ENCODE results near the gene WDR59. TPM values are rescaled to one million over a fixed set of nuclear protein-coding genes. Genes with fewer than 3 reads are reported as not detected.

WDR59 gene
- polyA plus RNA-seq, 3 donors, result 6.7 to 44.4 (median 7.8) TPM

- WGBS (ENCODE audit: insufficient coverage), result 100% methylated on average over 5 of the region's 10 CpGs
- Histone ChIP-seq H3K4me1 (ENCODE audit: control insufficient read depth in 1 of 2, insufficient read depth in 2 of 2, low read length in 2 of 2) (no peaks in the 10 kb centered on the region), H3K27me3 (ENCODE audit: control insufficient read depth in 2 of 2, insufficient read depth in 2 of 2, low read length in 2 of 2) (no peaks in the 10 kb centered on the region), H3K79me2 (ENCODE audit: insufficient read depth, low read length) (no peaks in the 10 kb centered on the region), H3K9ac (ENCODE audit: insufficient read depth, low read length, poor library complexity, severe bottlenecking) (no peak overlapping the region), H3K9me3 (replicated peaks in 1 of 2; ENCODE audit: control insufficient read depth in 1 of 2, insufficient read depth in 1 of 2, low read length in 2 of 2) (no peaks in the 10 kb centered on the region), H2AFZ (ENCODE audit: insufficient read depth, low read depth, low read length, poor library complexity, severe bottlenecking) (no peak overlapping the region), H3K4me2 (replicated peaks; ENCODE audit: extremely low read depth, low read length, poor library complexity, severe bottlenecking) (no peak overlapping the region), H4K20me1 (ENCODE audit: insufficient read depth, low read length) (no peaks in the 10 kb centered on the region), H3K27ac (ENCODE audit: low read depth in 1 of 2, low read length in 2 of 2) (no peak overlapping the region), H3K36me3 (replicated peaks in 1 of 2; ENCODE audit: control insufficient read depth in 1 of 2, insufficient read depth in 2 of 2, low read length in 2 of 2) (peaks cover 29 to 46% of the 10 kb centered on the region in 2 donors), H3K4me3 (replicated peaks in 1 of 3; ENCODE audit: low read depth in 2 of 3, low read length in 3 of 3) (no peak overlapping the region)
- intact Hi-C loops (cut with micrococcal nuclease), result no loop called here
- H3K27me3 Mint-ChIP-seq (ENCODE audit: low read depth in 3 of 3), result peaks cover 0 to 2% (median 0%) of the 10 kb centered on the region in 3 donors
- DNase-seq, result no peak
- H3K27ac Mint-ChIP-seq, result peak overlapping the region in 1 of 7 donors; percentile 67
- H3K4me1 Mint-ChIP-seq, result no peaks in the 10 kb centered on the region
- no peak for TF ChIP-seq CTCF (IDR thresholded peaks at IDR 0.05)
- peaks cover 0 to 3% (median 0%) of the 10 kb centered on the region in 7 donors for H3K9me3 Mint-ChIP-seq
- H3K36me3 Mint-ChIP-seq, result peaks cover 64 to 70% of the 10 kb centered on the region in 2 donors
- no peak overlapping the region for H3K4me3 Mint-ChIP-seq
Observed at GRCh38 chr16:74923766-74924460, 61.0 kb downstream of the WDR59 start.

GRCh38 chr16:74922150-74923138 lies 62.5 kb downstream of the WDR59 start:
- TF ChIP-seq CTCF (IDR thresholded peaks at IDR 0.05), result no peak
- Mint-ChIP-seq H3K27me3 (ENCODE audit: low read depth in 3 of 3) (peaks cover 0 to 1% (median 0%) of the 10 kb centered on the region in 3 donors), H3K36me3 (peaks cover 67 to 70% of the 10 kb centered on the region in 2 donors), H3K27ac (no peak overlapping the region), H3K9me3 (peaks cover 0 to 6% (median 5%) of the 10 kb centered on the region in 7 donors), H3K4me3 (no peak overlapping the region), H3K4me1 (no peaks in the 10 kb centered on the region)
- Histone ChIP-seq H3K9me3 (replicated peaks in 1 of 2; ENCODE audit: control insufficient read depth in 1 of 2, insufficient read depth in 1 of 2, low read length in 2 of 2) (no peaks in the 10 kb centered on the region), H3K4me3 (replicated peaks in 1 of 3; ENCODE audit: low read depth in 2 of 3, low read length in 3 of 3) (no peak overlapping the region), H4K20me1 (ENCODE audit: insufficient read depth, low read length) (no peaks in the 10 kb centered on the region), H3K27me3 (ENCODE audit: control insufficient read depth in 2 of 2, insufficient read depth in 2 of 2, low read length in 2 of 2) (no peaks in the 10 kb centered on the region), H3K4me1 (ENCODE audit: control insufficient read depth in 1 of 2, insufficient read depth in 2 of 2, low read length in 2 of 2) (no peaks in the 10 kb centered on the region), H3K27ac (ENCODE audit: low read depth in 1 of 2, low read length in 2 of 2) (no peak overlapping the region), H3K4me2 (replicated peaks; ENCODE audit: extremely low read depth, low read length, poor library complexity, severe bottlenecking) (no peak overlapping the region), H3K79me2 (ENCODE audit: insufficient read depth, low read length) (no peaks in the 10 kb centered on the region), H3K36me3 (replicated peaks in 1 of 2; ENCODE audit: control insufficient read depth in 1 of 2, insufficient read depth in 2 of 2, low read length in 2 of 2) (peaks cover 34 to 51% of the 10 kb centered on the region in 2 donors), H3K9ac (ENCODE audit: insufficient read depth, low read length, poor library complexity, severe bottlenecking) (no peak overlapping the region), H2AFZ (ENCODE audit: insufficient read depth, low read depth, low read length, poor library complexity, severe bottlenecking) (no peak overlapping the region)
- WGBS (ENCODE audit: insufficient coverage), result 90% methylated on average over 6 of the region's 11 CpGs
- intact Hi-C loops (cut with micrococcal nuclease), result no loop called here
- no peak for DNase-seq
